Mammary epithelial cell (primary cell): ENCODE data around the gene AFF2.

ENCODE experiments used
- EZH2 ChIP-seq: IDR thresholded peaks from 2 replicates; pipeline ENCODE4 v1.6.1; 2012; ENCODE audit warnings: low read length, inconsistent platforms, borderline replicate concordance
- TF ChIP-seq, protein P1 (sequence below), 2 donors: IDR thresholded peaks in 1 of 2; conservative IDR thresholded peaks in 1 of 2; 2 replicates each; pipeline ENCODE4 v1.5.1; 2011 to 2012; ENCODE audit warnings: inconsistent platforms in 2 of 2, low read length in 2 of 2, mild to moderate bottlenecking in 2 of 2, control low read depth in 1 of 2, low read depth in 1 of 2; ENCODE audit not compliant: insufficient read depth in 1 of 2; ENCODE audit errors: extremely low read depth in 1 of 2

DNA sequence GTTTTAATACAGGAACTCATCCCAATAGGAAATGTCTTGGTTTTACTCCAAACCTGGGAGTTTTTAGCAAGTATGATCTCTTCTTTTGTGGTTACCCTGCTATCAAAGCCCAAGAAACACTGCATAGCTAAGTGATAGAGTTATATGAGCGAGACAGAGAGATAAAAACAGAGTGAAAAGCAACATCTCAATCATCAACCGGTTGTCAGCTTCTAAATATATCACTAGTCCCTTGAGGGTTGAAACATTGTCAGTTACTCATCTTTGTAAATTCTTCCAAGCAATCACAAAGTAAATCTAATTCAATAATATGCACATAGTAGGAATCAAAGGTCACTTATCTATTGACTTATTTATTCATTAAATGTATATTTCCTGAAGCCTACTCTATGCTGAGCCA is 520.7 kb downstream of the AFF2 start:
- TF ChIP-seq EZH2, result no peak
- TF ChIP-seq, protein P1, sequence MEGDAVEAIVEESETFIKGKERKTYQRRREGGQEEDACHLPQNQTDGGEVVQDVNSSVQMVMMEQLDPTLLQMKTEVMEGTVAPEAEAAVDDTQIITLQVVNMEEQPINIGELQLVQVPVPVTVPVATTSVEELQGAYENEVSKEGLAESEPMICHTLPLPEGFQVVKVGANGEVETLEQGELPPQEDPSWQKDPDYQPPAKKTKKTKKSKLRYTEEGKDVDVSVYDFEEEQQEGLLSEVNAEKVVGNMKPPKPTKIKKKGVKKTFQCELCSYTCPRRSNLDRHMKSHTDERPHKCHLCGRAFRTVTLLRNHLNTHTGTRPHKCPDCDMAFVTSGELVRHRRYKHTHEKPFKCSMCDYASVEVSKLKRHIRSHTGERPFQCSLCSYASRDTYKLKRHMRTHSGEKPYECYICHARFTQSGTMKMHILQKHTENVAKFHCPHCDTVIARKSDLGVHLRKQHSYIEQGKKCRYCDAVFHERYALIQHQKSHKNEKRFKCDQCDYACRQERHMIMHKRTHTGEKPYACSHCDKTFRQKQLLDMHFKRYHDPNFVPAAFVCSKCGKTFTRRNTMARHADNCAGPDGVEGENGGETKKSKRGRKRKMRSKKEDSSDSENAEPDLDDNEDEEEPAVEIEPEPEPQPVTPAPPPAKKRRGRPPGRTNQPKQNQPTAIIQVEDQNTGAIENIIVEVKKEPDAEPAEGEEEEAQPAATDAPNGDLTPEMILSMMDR (conservative IDR thresholded peaks at IDR 0.05 in 1 of 2, IDR thresholded peaks at IDR 0.05 in 1 of 2; ENCODE audit: extremely low read depth in 1 of 2, insufficient read depth in 1 of 2, low read depth in 1 of 2, low read length in 2 of 2), result no peak
